Colon (tissue), 2 donors: ENCODE data around the gene DNAH1.
"Not testable (repeated sequence)": the region's sequence is repeated elsewhere in the genome, so short reads cannot be mapped to it uniquely, and the experiment has no call there.

ENCODE experiments used
- FAIRE-seq: peaks from 2 replicates; lab custom pipeline; 2012; peaks lifted over from hg19 to GRCh38; lab: Jason Lieb, UNC
- donor health status: control.
- donor health status: control.

The DNAH1 gene

GRCh38 chr3:52338131-52338530 is 22.0 kb downstream of the DNAH1 start:
- not testable (repeated sequence) for FAIRE-seq

DNA sequence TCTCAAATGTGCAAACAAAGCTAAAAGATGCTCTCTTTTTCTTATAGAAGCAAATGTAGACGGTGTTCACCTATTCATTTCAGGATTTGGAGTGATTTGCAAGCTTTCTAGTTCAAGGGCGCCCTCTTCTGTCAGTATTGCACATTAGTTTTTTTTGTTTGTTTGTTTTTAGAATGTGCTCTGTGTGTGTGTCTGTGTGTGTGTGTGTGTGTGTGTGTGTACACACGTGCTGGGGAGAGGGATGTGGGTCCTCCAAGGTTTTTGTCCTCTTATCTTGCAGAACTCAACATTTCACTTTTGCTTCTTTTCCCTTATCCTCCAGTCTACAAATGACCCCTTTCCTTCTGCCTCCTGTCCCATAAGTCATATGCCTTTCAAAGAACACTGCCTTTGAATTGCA is 23.5 kb downstream of the DNAH1 start:
- no peak for FAIRE-seq

- no peak for FAIRE-seq
Measured at GRCh38 chr3:52341123-52341522, 25.0 kb downstream of the DNAH1 start.

DNA sequence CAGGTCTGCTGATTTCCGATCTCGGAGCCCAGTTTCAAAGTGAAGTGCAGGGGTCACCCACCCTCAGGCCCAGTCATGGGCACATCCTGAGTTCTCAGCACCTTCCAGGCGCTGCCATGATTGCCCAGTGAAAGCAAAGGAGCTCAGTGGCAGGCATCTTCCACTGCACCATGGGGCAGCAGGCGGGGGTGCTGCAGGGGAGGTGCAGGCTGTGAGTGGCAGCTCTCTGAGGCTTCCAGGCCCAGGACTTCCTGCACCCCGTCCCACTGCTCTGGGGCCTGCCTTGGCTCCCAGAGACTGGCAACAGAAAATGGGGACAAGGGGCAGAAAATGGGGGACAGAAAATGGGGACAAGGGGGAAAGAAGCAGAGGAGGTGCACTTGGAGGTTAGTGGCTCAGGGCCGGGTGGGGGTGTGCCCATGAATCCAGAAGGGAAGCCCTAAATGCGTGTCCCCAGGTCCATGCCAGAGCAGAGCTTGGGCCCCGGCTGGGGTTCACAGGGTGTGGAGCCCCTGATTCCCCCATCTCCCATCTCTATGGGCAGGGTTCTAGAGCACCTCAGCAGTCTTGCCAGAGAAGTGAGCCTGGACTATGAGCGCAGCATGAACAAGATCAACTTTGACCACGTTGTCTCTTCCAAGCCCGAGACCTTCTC is 28.0 kb downstream of the DNAH1 start:
- no peak for FAIRE-seq

- no peak for FAIRE-seq
Measured at GRCh38 chr3:52345521-52346109, 29.5 kb downstream of the DNAH1 start.

DNA sequence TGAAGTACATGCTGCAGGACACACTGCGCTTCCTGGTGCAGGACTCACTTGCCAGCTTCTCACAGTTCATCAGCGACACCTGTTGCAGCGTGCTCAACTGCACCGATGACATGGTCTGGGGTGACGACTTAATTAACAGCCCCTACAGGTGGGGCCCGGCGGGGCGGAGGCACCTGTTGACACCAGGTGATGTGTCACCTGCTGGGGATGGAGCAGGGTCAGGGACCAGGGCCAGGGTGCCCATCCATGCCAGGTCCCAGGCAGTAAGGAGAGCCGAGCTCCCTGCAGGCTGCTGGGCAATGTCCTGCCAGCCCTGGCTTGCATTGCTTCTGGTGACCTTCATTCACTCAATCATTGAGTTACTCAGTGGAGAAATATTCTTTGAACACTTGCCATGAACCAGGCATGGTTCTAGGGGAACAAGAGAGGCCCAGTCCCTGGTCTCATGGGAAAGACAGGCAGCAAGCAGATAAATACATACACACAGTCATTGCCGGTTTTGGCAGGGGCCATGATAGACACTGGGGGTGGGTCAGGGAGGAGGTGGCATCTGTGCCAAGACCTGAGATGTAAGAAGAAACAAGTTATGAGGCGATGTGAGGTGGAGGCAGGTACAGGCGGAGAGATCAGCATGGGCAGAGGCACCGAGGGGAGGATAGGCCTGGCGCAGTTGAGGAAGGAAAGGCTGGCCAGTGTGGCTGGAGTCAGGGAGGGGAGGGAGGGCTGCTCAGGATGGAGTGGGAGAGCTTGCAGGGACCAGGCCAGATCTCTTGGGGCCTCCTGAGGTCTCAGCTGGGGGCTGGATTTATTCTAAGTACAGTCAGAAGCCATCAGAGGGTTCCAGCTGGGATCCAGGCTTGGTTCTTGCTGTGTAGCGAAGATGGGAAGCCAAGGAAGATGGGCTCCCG is 30.8 kb downstream of the DNAH1 start:
- no peak for FAIRE-seq

DNA sequence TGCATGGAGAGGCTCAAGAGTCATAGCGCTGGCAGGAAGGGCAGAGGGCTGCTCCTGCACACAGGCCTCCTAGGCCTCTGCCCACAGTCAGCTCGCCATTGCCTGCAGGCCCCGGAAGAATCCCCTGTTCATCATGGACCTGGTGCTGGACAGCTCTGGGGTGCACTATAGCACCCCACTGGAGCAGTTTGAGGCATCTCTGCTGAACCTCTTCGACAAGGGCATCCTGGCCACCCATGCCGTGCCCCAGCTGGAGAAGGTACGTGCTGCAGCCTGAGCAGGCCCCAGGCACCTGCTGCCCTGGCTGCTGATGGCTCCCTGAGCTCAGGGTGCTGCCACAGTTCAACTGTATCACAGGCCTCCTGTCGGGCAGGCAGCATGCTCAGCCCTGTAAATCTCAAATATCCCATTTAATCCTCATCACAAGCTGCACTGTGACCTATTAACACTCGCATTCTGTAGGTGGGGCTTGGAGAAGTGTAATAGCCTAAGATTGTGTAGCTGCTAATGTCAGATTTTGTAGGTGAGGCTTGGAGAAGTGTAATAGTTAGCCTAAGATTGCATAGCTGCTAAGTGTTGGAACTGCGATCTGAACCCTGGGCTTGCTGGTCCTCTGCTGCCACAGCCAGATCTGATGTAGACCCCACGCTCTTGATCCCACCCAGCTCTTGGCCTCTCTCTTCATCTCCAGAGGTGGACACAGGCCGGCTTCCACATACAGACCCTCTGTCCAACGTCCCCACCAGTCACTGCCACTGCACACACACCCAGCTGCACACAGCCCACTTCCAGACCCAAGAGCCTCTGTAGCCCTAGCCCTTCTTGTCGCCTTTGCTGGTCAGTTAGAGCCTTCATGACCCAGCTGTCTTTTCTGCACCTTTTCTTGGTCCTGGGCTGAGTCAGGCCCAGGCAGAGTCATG is 31.9 kb downstream of the DNAH1 start:
- no peak for FAIRE-seq

- FAIRE-seq, result no peak
Measured at GRCh38 chr3:52349131-52349530, 33.0 kb downstream of the DNAH1 start.

DNA sequence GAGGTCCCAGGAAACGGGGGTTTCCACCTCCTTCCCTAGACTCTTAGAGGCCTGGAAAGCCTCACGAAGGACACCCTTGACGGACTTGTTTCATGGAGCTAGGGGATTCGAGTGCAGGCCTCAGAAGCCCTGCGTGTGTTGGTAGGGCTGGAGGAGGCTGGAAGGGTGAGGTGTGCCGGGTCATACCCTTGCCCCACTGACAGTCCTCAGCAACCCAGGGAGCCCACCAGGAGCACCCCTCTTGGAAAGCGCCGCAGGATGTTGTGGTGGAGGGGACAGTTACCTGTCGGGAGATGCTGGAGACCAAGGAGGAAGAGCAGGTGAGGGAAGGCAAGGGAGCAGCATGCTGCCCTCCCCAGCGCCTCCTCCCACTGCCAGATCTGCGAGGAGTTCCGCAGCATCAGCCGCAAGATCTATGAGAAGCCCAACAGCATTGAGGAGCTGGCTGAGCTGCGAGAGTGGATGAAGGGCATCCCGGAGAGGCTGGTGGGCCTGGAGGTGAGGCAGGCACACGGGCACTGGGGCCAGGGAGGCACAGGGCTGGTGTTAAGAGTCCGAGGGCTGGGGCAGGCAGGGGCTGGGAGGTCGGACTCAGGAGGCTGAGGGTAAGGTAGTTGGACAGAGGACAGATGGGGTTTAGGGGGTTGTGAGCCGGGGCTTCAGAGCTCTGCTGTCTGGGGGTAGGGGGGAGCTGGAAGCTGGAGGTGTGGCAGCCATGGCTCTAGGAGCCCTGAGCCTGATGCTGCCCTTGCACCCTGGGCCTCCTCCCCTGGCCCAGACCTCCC is 33.7 kb downstream of the DNAH1 start:
- FAIRE-seq, result no peak

DNA sequence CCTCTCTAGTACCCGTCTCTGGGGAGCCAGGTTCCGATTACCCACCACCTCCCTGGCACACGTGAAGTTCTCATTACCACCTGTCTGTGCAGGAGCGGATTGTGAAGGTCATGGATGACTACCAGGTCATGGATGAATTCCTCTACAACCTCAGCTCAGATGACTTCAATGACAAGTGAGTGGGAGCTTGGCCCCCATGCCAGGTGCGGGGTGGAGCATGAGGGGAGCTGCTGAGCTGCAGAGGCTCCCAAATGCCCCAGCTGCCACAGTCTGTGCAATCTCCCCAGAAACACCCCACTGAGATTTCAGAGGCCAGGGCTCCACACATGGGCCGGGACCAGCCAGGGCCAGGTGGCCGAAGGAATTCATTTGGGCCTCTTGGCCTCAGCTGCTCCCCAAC is 34.3 kb downstream of the DNAH1 start:
- FAIRE-seq, result no peak

DNA sequence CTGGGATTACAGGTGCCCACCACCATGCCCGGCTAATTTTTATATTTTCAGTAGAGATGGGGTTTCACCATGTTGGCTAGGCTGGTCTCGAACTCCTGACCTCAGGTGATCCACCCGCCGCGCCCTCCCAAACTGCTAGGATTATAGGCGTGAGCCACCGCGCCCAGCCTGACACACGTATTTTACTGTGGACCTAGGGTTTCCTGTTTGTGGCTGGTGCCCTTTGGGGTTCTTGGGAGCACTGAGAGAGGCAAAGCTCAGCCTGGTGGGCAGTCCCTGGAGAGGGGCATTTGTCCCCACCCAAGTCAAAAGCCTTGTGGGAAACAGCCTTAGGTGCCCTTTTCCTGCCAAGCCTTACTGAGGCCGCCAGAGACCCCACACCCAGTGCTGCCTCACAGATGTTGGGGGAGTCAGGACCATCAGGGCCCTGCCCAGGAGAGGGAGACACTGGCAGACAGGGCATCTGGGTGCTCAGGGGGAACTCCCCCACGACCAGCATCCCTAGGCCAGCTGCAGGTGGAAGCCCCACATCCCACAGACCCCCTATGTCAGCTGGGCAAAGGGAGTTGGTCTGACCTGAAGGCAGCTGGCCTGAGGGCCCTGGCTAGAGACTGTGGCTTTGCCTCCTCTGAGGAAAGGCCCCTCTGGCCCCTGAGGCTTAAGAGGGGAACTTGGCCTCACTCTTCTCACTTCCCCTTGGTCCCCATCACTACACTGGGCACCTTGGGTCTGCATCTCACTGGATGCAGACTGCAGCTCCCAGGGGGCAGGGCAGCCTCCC is 35.1 kb downstream of the DNAH1 start:
- no peak for FAIRE-seq

DNA sequence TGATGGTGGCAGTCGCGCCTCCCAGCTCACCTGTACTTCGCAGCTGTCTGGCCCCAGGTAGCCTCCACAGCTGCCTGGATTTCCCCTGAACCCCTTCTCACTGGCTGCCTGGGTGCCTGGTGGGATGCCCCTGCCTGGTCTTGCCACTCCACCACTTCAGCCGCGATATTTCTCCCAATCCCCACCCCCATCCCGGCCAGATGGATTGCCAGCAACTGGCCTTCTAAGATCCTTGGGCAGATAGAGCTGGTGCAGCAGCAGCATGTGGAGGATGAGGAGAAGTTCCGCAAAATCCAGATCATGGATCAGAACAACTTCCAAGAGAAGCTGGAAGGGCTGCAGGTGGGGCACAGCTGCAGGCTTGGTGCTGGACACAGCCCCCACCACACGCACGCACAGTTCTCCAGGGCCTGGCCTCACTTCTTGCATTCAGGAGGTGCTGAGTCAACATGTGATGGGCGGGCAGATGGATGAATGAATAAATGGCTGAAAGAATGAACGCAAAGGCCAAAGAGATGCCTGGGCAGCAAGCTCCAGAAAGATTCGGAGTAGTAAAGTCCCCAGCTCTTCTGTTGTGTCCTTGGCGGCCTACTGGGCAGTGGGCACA is 35.7 kb downstream of the DNAH1 start:
- FAIRE-seq, result no peak

DNA sequence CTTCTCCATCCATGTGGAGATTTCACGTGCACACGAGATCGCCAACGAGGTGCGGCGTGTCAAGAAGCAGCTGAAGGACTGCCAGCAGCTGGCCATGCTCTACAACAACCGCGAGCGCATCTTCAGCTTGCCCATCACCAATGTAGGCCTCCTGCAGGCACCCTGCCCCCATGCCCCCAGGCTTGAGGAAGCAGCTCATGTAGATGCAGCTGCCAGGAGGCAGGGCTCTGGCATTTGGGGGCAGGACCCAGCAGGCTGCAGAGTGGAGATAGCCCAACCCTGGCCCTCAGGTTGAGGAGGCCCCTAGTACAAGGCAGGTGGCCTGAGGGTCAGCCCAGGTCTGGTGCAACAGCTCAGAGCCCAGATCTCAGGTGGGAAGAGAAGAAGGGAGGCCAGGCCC is 36.4 kb downstream of the DNAH1 start:
- FAIRE-seq, result no peak

DNA sequence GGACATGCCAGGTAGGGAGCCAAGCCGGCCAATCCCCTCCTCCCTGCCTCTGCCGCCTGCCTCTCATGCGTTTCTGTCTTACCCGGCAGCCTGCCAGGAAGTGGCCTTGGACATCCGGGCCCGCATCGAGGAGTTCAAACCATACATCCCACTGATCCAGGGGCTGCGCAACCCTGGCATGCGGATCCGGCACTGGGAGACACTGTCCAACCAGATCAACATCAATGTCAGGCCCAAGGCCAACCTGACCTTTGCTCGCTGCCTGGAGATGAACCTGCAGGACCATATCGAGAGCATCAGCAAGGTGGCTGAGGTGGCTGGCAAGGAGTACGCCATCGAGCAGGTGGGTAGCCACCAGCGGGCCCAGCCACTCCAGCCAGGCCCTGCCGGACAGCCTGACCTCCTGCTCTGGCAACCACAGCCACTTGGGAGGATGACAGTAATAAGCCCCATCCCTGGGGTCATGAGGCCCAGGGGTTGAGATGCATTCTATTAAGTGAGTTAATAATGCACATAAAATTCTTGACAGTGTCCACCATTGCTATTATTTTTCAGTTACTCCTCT is 37.3 kb downstream of the DNAH1 start:
- no peak for FAIRE-seq

- FAIRE-seq, result no peak
Measured at GRCh38 chr3:52354676-52355075, 38.6 kb downstream of the DNAH1 start.

- FAIRE-seq, result no peak
Measured at GRCh38 chr3:52355526-52355925, 39.4 kb downstream of the DNAH1 start.

DNA sequence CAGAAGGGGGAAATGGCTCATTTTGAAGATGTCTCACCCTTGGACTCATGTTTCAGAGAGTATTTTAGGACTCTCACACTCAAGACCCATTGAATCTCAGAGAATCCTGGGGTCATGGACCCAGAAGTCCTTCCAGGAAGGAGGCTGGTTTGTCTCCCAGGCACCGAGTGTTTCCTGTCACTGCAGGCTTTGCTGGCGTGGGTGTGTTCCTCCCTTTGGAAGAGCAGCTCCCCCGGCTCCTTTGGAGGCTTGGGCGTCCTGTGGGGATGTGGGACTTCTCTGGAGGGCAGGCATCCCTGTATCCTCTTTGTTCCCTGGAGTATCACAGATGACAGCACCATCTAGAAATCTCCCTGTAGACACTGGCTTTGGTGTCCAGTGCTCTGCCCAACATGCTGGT is 40.0 kb downstream of the DNAH1 start:
- no peak for FAIRE-seq

- FAIRE-seq, result no peak
Measured at GRCh38 chr3:52357151-52358080, 41.3 kb downstream of the DNAH1 start.
